Measurements from ENCODE around the gene HYOU1.
"Not testable (repeated sequence)": the region's sequence is repeated elsewhere in the genome, so short reads cannot be mapped to it uniquely, and the experiment has no call there.

Gene HYOU1

DNA sequence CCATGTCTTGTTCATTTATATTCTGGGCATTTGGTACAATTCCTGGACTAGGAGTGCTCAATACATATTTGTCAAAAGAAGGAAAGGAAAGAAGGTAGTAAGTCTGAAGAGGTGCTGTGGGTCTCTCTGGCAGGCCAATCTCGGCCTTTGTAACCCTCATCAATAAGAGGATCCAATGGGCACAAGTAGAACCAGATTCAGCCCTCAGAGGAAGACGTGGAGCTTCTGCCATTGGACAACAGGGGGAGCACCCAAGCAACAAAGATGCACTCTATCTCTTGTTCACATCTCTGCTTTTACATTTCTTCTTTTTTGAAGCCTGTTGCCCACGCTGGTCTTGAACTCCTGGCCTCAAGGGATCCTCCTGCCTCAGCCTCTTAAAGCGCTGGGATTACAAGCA lies 8.4 kb upstream of the HYOU1 start:
- Histone ChIP-seq H3K9ac (no peak overlapping the region), H2AFZ (ENCODE audit: low read depth) (no peak overlapping the region), H3K27ac (no peak overlapping the region), H3K4me2 (no peak overlapping the region), H3K36me3 (ENCODE audit: insufficient read depth) (no peaks in the 10 kb centered on the region), H3K79me2 (ENCODE audit: insufficient read depth, low read depth) (peaks cover 5% of the 10 kb centered on the region; the same call in 1 of the 2 replicates), H3K4me3 (IDR thresholded peaks at IDR 0.05; ENCODE audit: insufficient read depth, low read depth, low read length) (no peak overlapping the region), H3K27me3 (ENCODE audit: insufficient read depth, low read depth) (no peaks in the 10 kb centered on the region), H3K4me1 (ENCODE audit: low read depth, poor library complexity, severe bottlenecking) (peaks cover 2% of the 10 kb centered on the region), H4K20me1 (ENCODE audit: insufficient read depth) (no peaks in the 10 kb centered on the region)
- TF ChIP-seq, protein P1, sequence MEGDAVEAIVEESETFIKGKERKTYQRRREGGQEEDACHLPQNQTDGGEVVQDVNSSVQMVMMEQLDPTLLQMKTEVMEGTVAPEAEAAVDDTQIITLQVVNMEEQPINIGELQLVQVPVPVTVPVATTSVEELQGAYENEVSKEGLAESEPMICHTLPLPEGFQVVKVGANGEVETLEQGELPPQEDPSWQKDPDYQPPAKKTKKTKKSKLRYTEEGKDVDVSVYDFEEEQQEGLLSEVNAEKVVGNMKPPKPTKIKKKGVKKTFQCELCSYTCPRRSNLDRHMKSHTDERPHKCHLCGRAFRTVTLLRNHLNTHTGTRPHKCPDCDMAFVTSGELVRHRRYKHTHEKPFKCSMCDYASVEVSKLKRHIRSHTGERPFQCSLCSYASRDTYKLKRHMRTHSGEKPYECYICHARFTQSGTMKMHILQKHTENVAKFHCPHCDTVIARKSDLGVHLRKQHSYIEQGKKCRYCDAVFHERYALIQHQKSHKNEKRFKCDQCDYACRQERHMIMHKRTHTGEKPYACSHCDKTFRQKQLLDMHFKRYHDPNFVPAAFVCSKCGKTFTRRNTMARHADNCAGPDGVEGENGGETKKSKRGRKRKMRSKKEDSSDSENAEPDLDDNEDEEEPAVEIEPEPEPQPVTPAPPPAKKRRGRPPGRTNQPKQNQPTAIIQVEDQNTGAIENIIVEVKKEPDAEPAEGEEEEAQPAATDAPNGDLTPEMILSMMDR (conservative IDR thresholded peaks at IDR 0.05; ENCODE audit: low read depth, low read length), result peak; percentile 42; the same call in 1 of the 2 replicates

DNA sequence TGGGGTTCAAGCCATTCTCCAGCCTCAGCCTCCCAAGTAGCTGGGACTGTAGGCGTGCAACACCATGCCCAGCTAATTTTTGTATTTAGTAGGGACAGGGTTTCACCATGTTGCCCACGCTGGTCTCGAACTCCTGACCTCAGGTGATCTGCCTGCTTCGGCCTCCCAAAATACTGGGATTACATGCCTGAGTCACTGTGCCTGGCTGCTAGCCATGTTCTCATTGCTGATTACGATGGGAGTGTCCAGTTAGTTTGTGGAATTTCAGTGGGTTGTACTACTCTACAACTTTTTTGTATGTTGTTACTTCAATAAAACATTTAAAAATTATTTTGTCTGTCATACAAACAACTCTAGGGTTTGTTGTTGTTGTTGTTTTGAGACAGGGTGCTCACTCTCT lies 5.8 kb upstream of the HYOU1 start:
- TF ChIP-seq, protein P1 (conservative IDR thresholded peaks at IDR 0.05; ENCODE audit: low read depth, low read length), result no peak
- Histone ChIP-seq H3K36me3 (ENCODE audit: insufficient read depth) (no peaks in the 10 kb centered on the region), H3K9ac (no peak overlapping the region), H3K4me1 (ENCODE audit: low read depth, poor library complexity, severe bottlenecking) (peaks cover 6% of the 10 kb centered on the region), H3K4me3 (IDR thresholded peaks at IDR 0.05; ENCODE audit: insufficient read depth, low read depth, low read length) (no peak overlapping the region), H3K27ac (no peak overlapping the region), H4K20me1 (ENCODE audit: insufficient read depth) (no peaks in the 10 kb centered on the region), H3K79me2 (ENCODE audit: insufficient read depth, low read depth) (peaks cover under 1% of the 10 kb centered on the region; the same call in 1 of the 2 replicates), H3K27me3 (ENCODE audit: insufficient read depth, low read depth) (no peaks in the 10 kb centered on the region), H2AFZ (ENCODE audit: low read depth) (no peak overlapping the region), H3K4me2 (no peak overlapping the region)

DNA sequence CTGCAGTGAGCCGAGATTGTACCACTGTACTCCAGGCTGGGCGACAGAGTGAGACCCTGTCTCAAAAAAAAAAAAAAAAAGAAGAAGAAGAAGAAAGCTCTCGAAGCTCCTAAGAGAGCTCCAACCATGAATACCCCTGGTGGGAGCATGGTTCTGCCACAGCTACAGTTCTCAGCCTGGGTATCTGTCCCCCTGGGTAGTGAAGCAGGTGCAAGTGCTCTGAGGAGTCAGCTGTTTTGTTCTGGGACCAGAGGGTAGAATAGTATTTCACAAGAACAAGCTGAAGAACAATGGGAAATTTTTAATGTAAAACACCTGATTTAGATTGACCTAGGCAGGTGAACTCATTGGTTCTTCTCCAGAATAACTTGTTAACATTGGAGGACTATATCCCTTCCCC lies 4.3 kb upstream of the HYOU1 start:
- no peaks in the 10 kb centered on the region for H3K36me3 ChIP-seq (ENCODE audit: insufficient read depth)
- no peak overlapping the region for H3K9ac ChIP-seq
- no peaks in the 10 kb centered on the region for H3K27me3 ChIP-seq (ENCODE audit: insufficient read depth, low read depth)
- no peak overlapping the region for H3K27ac ChIP-seq
- H4K20me1 ChIP-seq (ENCODE audit: insufficient read depth), result no peaks in the 10 kb centered on the region
- H3K4me1 ChIP-seq (ENCODE audit: low read depth, poor library complexity, severe bottlenecking), result peaks cover 4% of the 10 kb centered on the region
- no peaks in the 10 kb centered on the region; the same call in 1 of the 2 replicates for H3K79me2 ChIP-seq (ENCODE audit: insufficient read depth, low read depth)
- H2AFZ ChIP-seq (ENCODE audit: low read depth), result no peak overlapping the region
- H3K4me3 ChIP-seq (IDR thresholded peaks at IDR 0.05; ENCODE audit: insufficient read depth, low read depth, low read length), result no peak overlapping the region
- no peak overlapping the region for H3K4me2 ChIP-seq
- TF ChIP-seq, protein P1 (conservative IDR thresholded peaks at IDR 0.05; ENCODE audit: low read depth, low read length), result no peak

DNA sequence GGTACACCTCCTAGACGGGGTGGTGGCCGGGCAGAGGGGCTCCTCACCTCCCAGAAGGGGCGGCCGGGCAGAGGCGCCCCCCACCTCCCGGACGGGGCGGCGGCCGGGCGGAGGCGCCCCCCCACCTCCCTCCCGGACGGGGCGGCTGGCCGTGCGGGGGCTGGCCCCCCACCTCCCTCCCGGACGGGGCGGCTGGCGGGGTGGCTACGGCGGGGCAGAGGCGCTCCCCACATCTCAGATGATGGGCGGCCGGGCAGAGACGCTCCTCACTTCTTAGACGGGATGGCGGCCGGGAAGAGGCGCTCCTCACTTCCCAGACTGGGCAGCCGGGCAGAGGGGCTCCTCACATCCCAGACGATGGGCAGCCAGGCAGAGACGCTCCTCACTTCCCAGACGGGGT lies 2.1 kb upstream of the HYOU1 start:
- H3K4me3 ChIP-seq (IDR thresholded peaks at IDR 0.05; ENCODE audit: insufficient read depth, low read depth, low read length), result not testable (repeated sequence)

DNA sequence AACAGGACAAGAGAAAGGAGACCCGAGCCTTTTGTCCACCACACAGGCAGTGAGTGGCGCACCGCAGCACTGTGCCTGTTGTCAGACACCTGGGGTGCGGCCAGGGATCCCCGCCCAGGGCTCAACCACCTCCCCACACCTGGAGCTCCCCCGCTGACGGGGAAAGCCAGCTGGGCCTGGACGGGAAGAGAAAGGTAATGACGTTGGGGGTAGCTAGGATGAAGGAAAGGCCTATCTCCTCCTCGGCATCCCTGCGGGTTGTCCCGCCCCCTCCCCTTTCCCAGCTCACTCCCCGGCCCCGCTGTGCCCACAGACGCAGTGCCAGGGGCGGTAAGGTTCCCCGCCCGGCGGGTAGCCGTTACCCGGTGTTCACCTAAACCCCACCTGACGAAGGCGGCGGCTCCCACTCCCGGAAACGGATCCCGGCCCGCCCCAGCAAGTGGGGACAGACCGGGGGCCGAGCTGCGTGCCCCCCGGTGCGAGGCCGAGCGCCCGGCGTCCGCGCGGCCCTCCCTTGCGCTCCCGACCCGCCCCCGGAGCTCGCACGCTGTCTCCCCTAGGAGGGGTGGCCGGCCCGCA lies 495 bp downstream of the HYOU1 start:
- H3K9ac ChIP-seq, result peak overlapping the region; percentile 96
- no peak overlapping the region for H2AFZ ChIP-seq (ENCODE audit: low read depth)
- peak overlapping the region; percentile 85; the same call in 1 of the 2 replicates for H3K4me2 ChIP-seq
- H3K4me1 ChIP-seq (ENCODE audit: low read depth, poor library complexity, severe bottlenecking), result peaks cover 11% of the 10 kb centered on the region
- H3K27me3 ChIP-seq (ENCODE audit: insufficient read depth, low read depth), result no peaks in the 10 kb centered on the region
- no peaks in the 10 kb centered on the region for H3K36me3 ChIP-seq (ENCODE audit: insufficient read depth)
- H3K4me3 ChIP-seq (IDR thresholded peaks at IDR 0.05; ENCODE audit: insufficient read depth, low read depth, low read length), result no peak overlapping the region
- TF ChIP-seq, protein P1 (conservative IDR thresholded peaks at IDR 0.05; ENCODE audit: low read depth, low read length), result no peak
- H4K20me1 ChIP-seq (ENCODE audit: insufficient read depth), result no peaks in the 10 kb centered on the region
- H3K27ac ChIP-seq, result peak overlapping the region; percentile 88
- peaks cover 16% of the 10 kb centered on the region; the same call in 1 of the 2 replicates for H3K79me2 ChIP-seq (ENCODE audit: insufficient read depth, low read depth)

More for the DNA sequence above, 2.1 kb upstream of the HYOU1 start:
- H3K4me1 ChIP-seq (ENCODE audit: low read depth, poor library complexity, severe bottlenecking), result peaks cover 11% of the 10 kb centered on the region
- not testable (repeated sequence) for H3K36me3 ChIP-seq (ENCODE audit: insufficient read depth); H3K9ac ChIP-seq; H3K27me3 ChIP-seq (ENCODE audit: insufficient read depth, low read depth); H3K4me2 ChIP-seq; H3K27ac ChIP-seq; H4K20me1 ChIP-seq (ENCODE audit: insufficient read depth); H2AFZ ChIP-seq (ENCODE audit: low read depth)
- peaks cover 16% of the 10 kb centered on the region; the same call in 1 of the 2 replicates for H3K79me2 ChIP-seq (ENCODE audit: insufficient read depth, low read depth)

All from KMS-11 (cell line).